Activated CD8-positive, alpha-beta T cell treated with anti-CD3 and anti-CD28 coated beads, Interleukin-2, amount 10 ng/mL, durations not matched to agents 7 days and 5 days (primary cell): ENCODE results near the gene HSPB7. TPM values are rescaled to one million over a fixed set of nuclear protein-coding genes. Genes with fewer than 3 reads are reported as not detected.
A peak's percentile ranks its signal among the peaks of the same experiment; 100 is the strongest.
"Not testable (repeated sequence)": the region's sequence is repeated elsewhere in the genome, so short reads cannot be mapped to it uniquely, and the experiment has no call there.

Source experiments
- ATAC-seq: fragments of 150-1000 bp; cut with Tn5 transposase; one replicate; pipeline ENCODE4 v1.10.0; 2021; ENCODE audit warnings: moderate library complexity
- CTCF ChIA-PET: fragments of 350-600 bp; sonication (Branson Sonifier 250); formaldehyde crosslinking; loops from one replicate; lab custom pipeline; 2021; ENCODE audit warnings: antibody characterized with exemption; lab: Charles Lee
- POLR2A ChIA-PET: fragments of 350-600 bp; sonication (Branson Sonifier 250); formaldehyde crosslinking; loops from one replicate; lab custom pipeline; 2021; ENCODE audit warnings: antibody characterized with exemption; lab: Charles Lee
- DNase-seq: peaks from one replicate; pipeline ENCODE4 v3.0.0-alpha.2; 2020
- H3K27ac Mint-ChIP-seq: one replicate; pipeline ENCODE4 v1.8.0; 2021; ENCODE audit warnings: mild to moderate bottlenecking, mixed read lengths
- H3K27me3 Mint-ChIP-seq: one replicate; pipeline ENCODE4 v1.8.0; 2021; ENCODE audit warnings: low read depth, mixed read lengths
- H3K36me3 Mint-ChIP-seq: one replicate; pipeline ENCODE4 v1.8.0; 2021; ENCODE audit warnings: low read depth, mixed read lengths
- H3K4me1 Mint-ChIP-seq: one replicate; pipeline ENCODE4 v1.8.0; 2021; ENCODE audit warnings: low read depth, mixed read lengths
- H3K4me3 Mint-ChIP-seq: one replicate; pipeline ENCODE4 v1.8.0; 2021; ENCODE audit warnings: mild to moderate bottlenecking, mixed read lengths
- H3K9me3 Mint-ChIP-seq: one replicate; pipeline ENCODE4 v1.8.0; 2022; ENCODE audit warnings: mixed read lengths; ENCODE audit not compliant: insufficient read depth
- total RNA-seq, 2 experiments: library from RNA; stranded (reverse); gene quantifications; one replicate each; pipeline ENCODE4 v1.2.3, GENCODE V29; 2021

The HSPB7 gene
- total RNA-seq, 2 experiments from 2014 or later = not detected

- CTCF ChIA-PET = interaction anchor here (1.7 to 3.7 kb wide), 2 partner anchors 9 to 194 kb away, joined by 5 to 10 read pairs; no protein-coding TSS in a partner anchor
- no peak for DNase-seq
- no peak overlapping the region for H3K27ac Mint-ChIP-seq
Measured at GRCh38 chr1:15985611-15986297, 32.1 kb downstream of the HSPB7 start.

GRCh38 chr1:15983275-15983674 is 34.6 kb downstream of the HSPB7 start:
- H3K4me1 Mint-ChIP-seq = no peaks in the 10 kb centered on the region
- ChIA-PET CTCF (no interaction called here), POLR2A (no interaction called here)
- ATAC-seq (no peak), DNase-seq (no peak)
- H3K27ac Mint-ChIP-seq = no peak overlapping the region
- H3K36me3 Mint-ChIP-seq = no peaks in the 10 kb centered on the region
- H3K27me3 Mint-ChIP-seq = no peaks in the 10 kb centered on the region
- H3K4me3 Mint-ChIP-seq = no peak overlapping the region
- H3K9me3 Mint-ChIP-seq = no peaks in the 10 kb centered on the region

More at GRCh38 chr1:15985611-15986297, 32.1 kb downstream of the HSPB7 start:
- H3K4me1 Mint-ChIP-seq = no peaks in the 10 kb centered on the region
- POLR2A ChIA-PET = no interaction called here
- no peaks in the 10 kb centered on the region for H3K9me3 Mint-ChIP-seq
- no peaks in the 10 kb centered on the region for H3K27me3 Mint-ChIP-seq
- no peaks in the 10 kb centered on the region for H3K36me3 Mint-ChIP-seq
- no peak for ATAC-seq
- no peak overlapping the region for H3K4me3 Mint-ChIP-seq

- DNase-seq = no peak
- POLR2A ChIA-PET = no interaction called here
- no peak overlapping the region for H3K27ac Mint-ChIP-seq
- no peaks in the 10 kb centered on the region for H3K27me3 Mint-ChIP-seq
- no peak overlapping the region for H3K4me3 Mint-ChIP-seq
- CTCF ChIA-PET = no interaction called here
- H3K9me3 Mint-ChIP-seq = no peaks in the 10 kb centered on the region
- H3K4me1 Mint-ChIP-seq = peaks cover 2% of the 10 kb centered on the region
- no peaks in the 10 kb centered on the region for H3K36me3 Mint-ChIP-seq
- ATAC-seq = no peak
Measured at GRCh38 chr1:15981679-15982078, 36.2 kb downstream of the HSPB7 start.

GRCh38 chr1:15977947-15978346 is 39.9 kb downstream of the HSPB7 start:
- ATAC-seq, DNase-seq, POLR2A ChIA-PET, CTCF ChIA-PET, H3K27ac Mint-ChIP-seq, H3K27me3 Mint-ChIP-seq, H3K9me3 Mint-ChIP-seq, H3K4me3 Mint-ChIP-seq: not testable (repeated sequence)
- peaks cover 10% of the 10 kb centered on the region for H3K36me3 Mint-ChIP-seq
- H3K4me1 Mint-ChIP-seq = peaks cover 24% of the 10 kb centered on the region

GRCh38 chr1:15975805-15976680 is 41.8 kb downstream of the HSPB7 start, which contains the start of gene ZBTB17:
Gene ZBTB17 (minus strand): TSS chr1:15976101. CDS start chr1:15948495, 27,606 bp downstream.
- Mint-ChIP-seq H3K27me3 (no peaks in the 10 kb centered on the region), H3K4me1 (peaks cover 30% of the 10 kb centered on the region), H3K4me3 (peak within 1 kb of the TSS; percentile 88), H3K36me3 (peaks cover 22% of the 10 kb centered on the region), H3K27ac (peak within 1 kb of the TSS; percentile 80), H3K9me3 (no peaks in the 10 kb centered on the region)
- CTCF ChIA-PET = interaction anchor here (0.7 to 2.5 kb wide), 11 partner anchors 11 to 184 kb away, joined by 3 to 13 read pairs (median 7); partner anchors contain the start of gene SPEN
- POLR2A ChIA-PET = interaction anchor here (0.8 to 2.7 kb wide), 7 partner anchors 9 to 142 kb away, joined by 3 to 24 read pairs (median 5); partner anchors contain the start of gene SPEN
- DNase-seq (peak; percentile 96), ATAC-seq (peak; percentile 94)

GRCh38 chr1:15975358-15975804 is 42.5 kb downstream of the HSPB7 start:
- peak overlapping the region; percentile 88 for H3K4me3 Mint-ChIP-seq
- CTCF ChIA-PET = interaction anchor here (1.1 to 2.5 kb wide), 11 partner anchors 12 to 183 kb away, joined by 4 to 13 read pairs (median 7); no protein-coding TSS in a partner anchor
- H3K9me3 Mint-ChIP-seq = no peaks in the 10 kb centered on the region
- H3K27me3 Mint-ChIP-seq = no peaks in the 10 kb centered on the region
- H3K27ac Mint-ChIP-seq = peak overlapping the region; percentile 79
- DNase-seq (peak; percentile 76), ATAC-seq (peak; percentile 85)
- POLR2A ChIA-PET = interaction anchor here (0.7 to 2.7 kb wide), 6 partner anchors 9 to 142 kb away, joined by 3 to 24 read pairs (median 6); partner anchors contain the start of gene SPEN
- peaks cover 30% of the 10 kb centered on the region for H3K4me1 Mint-ChIP-seq
- peaks cover 26% of the 10 kb centered on the region for H3K36me3 Mint-ChIP-seq

- DNase-seq (no peak), ATAC-seq (no peak)
- peaks cover 32% of the 10 kb centered on the region for H3K4me1 Mint-ChIP-seq
- H3K36me3 Mint-ChIP-seq = peaks cover 30% of the 10 kb centered on the region
- H3K4me3 Mint-ChIP-seq = peak overlapping the region; percentile 88
- ChIA-PET POLR2A (interaction anchor here (0.7 to 2.7 kb wide), 4 partner anchors 8 to 127 kb away, joined by 3 to 24 read pairs (median 5); partner anchors contain the start of gene SPEN), CTCF (interaction anchor here (1.6 to 2.5 kb wide), 5 partner anchors 20 to 160 kb away, joined by 4 to 13 read pairs (median 10); no protein-coding TSS in a partner anchor)
- no peaks in the 10 kb centered on the region for H3K27me3 Mint-ChIP-seq
- H3K9me3 Mint-ChIP-seq = no peaks in the 10 kb centered on the region
- peak overlapping the region; percentile 79 for H3K27ac Mint-ChIP-seq
Measured at GRCh38 chr1:15974855-15975254, 43.0 kb downstream of the HSPB7 start.

- H3K27me3 Mint-ChIP-seq = no peaks in the 10 kb centered on the region
- ATAC-seq = no peak
- peaks cover 39% of the 10 kb centered on the region for H3K36me3 Mint-ChIP-seq
- H3K4me3 Mint-ChIP-seq = no peak overlapping the region
- no peak for DNase-seq
- peaks cover 33% of the 10 kb centered on the region for H3K4me1 Mint-ChIP-seq
- POLR2A ChIA-PET = interaction anchor here (0.6 to 0.7 kb wide), 2 partner anchors 82 to 144 kb away, joined by 3 to 4 read pairs; no protein-coding TSS in a partner anchor
- no peaks in the 10 kb centered on the region for H3K9me3 Mint-ChIP-seq
- peak overlapping the region; percentile 17 for H3K27ac Mint-ChIP-seq
- CTCF ChIA-PET = interaction anchor here (0.9 to 1.6 kb wide), 2 partner anchors 20 to 22 kb away, joined by 3 to 4 read pairs; no protein-coding TSS in a partner anchor
Measured at GRCh38 chr1:15973772-15974171, 44.1 kb downstream of the HSPB7 start.

- CTCF ChIA-PET = interaction anchor here (1.0 kb wide), 2 partner anchors 16 to 18 kb away, joined by 3 read pairs; no protein-coding TSS in a partner anchor
- peaks cover 46% of the 10 kb centered on the region for H3K4me1 Mint-ChIP-seq
- H3K9me3 Mint-ChIP-seq = no peaks in the 10 kb centered on the region
- H3K27me3 Mint-ChIP-seq = no peaks in the 10 kb centered on the region
- DNase-seq = no peak
- ATAC-seq = no peak
- no peak overlapping the region for H3K4me3 Mint-ChIP-seq
- peaks cover 51% of the 10 kb centered on the region for H3K36me3 Mint-ChIP-seq
- POLR2A ChIA-PET = no interaction called here
- H3K27ac Mint-ChIP-seq = no peak overlapping the region
Measured at GRCh38 chr1:15972409-15972808, 45.4 kb downstream of the HSPB7 start.

- no peak overlapping the region for H3K4me3 Mint-ChIP-seq
- H3K9me3 Mint-ChIP-seq = no peaks in the 10 kb centered on the region
- peaks cover 50% of the 10 kb centered on the region for H3K4me1 Mint-ChIP-seq
- DNase-seq (no peak), ATAC-seq (no peak)
- ChIA-PET POLR2A (interaction anchor here (0.7 kb wide), 1 partner anchor 9 kb away, joined by 3 read pairs; no protein-coding TSS in a partner anchor), CTCF (no interaction called here)
- H3K36me3 Mint-ChIP-seq = peaks cover 56% of the 10 kb centered on the region
- no peaks in the 10 kb centered on the region for H3K27me3 Mint-ChIP-seq
- H3K27ac Mint-ChIP-seq = no peak overlapping the region
Measured at GRCh38 chr1:15970911-15971310, 46.9 kb downstream of the HSPB7 start.

GRCh38 chr1:15969321-15969880 is 48.4 kb downstream of the HSPB7 start:
- ChIA-PET POLR2A (interaction anchor here (0.6 to 1.3 kb wide), 4 partner anchors 117 to 135 kb away, joined by 3 to 4 read pairs (median 3); partner anchors contain the start of gene SPEN), CTCF (interaction anchor here (0.9 kb wide), 1 partner anchor 41 kb away, joined by 3 read pairs; no protein-coding TSS in a partner anchor)
- Mint-ChIP-seq H3K27ac (no peak overlapping the region), H3K27me3 (no peaks in the 10 kb centered on the region), H3K9me3 (no peaks in the 10 kb centered on the region), H3K4me3 (no peak overlapping the region), H3K4me1 (peaks cover 55% of the 10 kb centered on the region), H3K36me3 (peaks cover 60% of the 10 kb centered on the region)
- no peak for ATAC-seq
- DNase-seq = no peak
